RWPE2 (cell line): Measurements from ENCODE around the gene CFAP100.

Experiments
- ATAC-seq: fragments of 200-7000 bp; cut with Tn5 transposase; 3 replicates; pipeline ENCODE4 v1.9.1; 2021; ENCODE audit warnings: low read depth
- DNase-seq: peaks from one replicate; pipeline ENCODE4 v3.0.0-alpha.2; 2020; ENCODE audit warnings: low spot score
- H3K27ac ChIP-seq: fragments of 450-650 bp; 2 replicates; pipeline ENCODE4 v1.5.1; 2017; ENCODE audit warnings: mild to moderate bottlenecking; ENCODE audit not compliant: poor library complexity, severe bottlenecking
- H3K27me3 ChIP-seq: fragments of 250-450 bp; sonication (Bioruptor Pico); 2 replicates; pipeline ENCODE4 v1.5.1; 2021; ENCODE audit warnings: mild to moderate bottlenecking, moderate library complexity; ENCODE audit not compliant: insufficient read depth, poor library complexity, severe bottlenecking
- H3K36me3 ChIP-seq: fragments of 250-450 bp; sonication (Bioruptor Pico); 2 replicates; pipeline ENCODE4 v1.5.1; 2020; ENCODE audit warnings: low read depth, mild to moderate bottlenecking, moderate library complexity
- H3K4me1 ChIP-seq: fragments of 250-450 bp; sonication (Bioruptor Pico); 2 replicates; pipeline ENCODE4 v1.5.1; 2021; ENCODE audit warnings: mild to moderate bottlenecking, moderate library complexity; ENCODE audit not compliant: insufficient read depth, poor library complexity, severe bottlenecking
- H3K4me3 ChIP-seq: fragments of 250-450 bp; sonication (Bioruptor Pico); 2 replicates; pipeline ENCODE4 v1.5.1; 2021; ENCODE audit warnings: mild to moderate bottlenecking, moderate library complexity; ENCODE audit not compliant: severe bottlenecking
- H3K9me3 ChIP-seq: fragments of 250-450 bp; sonication (Bioruptor Pico); 2 replicates; pipeline ENCODE4 v1.5.1; 2021; ENCODE audit warnings: mild to moderate bottlenecking, moderate library complexity; ENCODE audit not compliant: severe bottlenecking
- TF ChIP-seq, protein P1 (sequence below): fragments of 450-650 bp; IDR thresholded peaks from one replicate; pipeline ENCODE4 v1.5.1; 2017; ENCODE audit warnings: mild to moderate bottlenecking, moderate library complexity; ENCODE audit not compliant: poor library complexity, severe bottlenecking

The CFAP100 gene

GRCh38 chr3:126381966-126382365 lies 12.7 kb upstream of the CFAP100 start:
- ATAC-seq: no peak

GRCh38 chr3:126389112-126389793 lies 5.5 kb upstream of the CFAP100 start:
- Histone ChIP-seq H3K9me3 (no peaks in the 10 kb centered on the region), H3K27ac (no peak overlapping the region), H3K27me3 (no peaks in the 10 kb centered on the region), H3K36me3 (no peaks in the 10 kb centered on the region), H3K4me1 (no peaks in the 10 kb centered on the region), H3K4me3 (peak overlapping the region; percentile 15)
- DNase-seq (no peak), ATAC-seq (peak; percentile 91)
- TF ChIP-seq, protein P1, sequence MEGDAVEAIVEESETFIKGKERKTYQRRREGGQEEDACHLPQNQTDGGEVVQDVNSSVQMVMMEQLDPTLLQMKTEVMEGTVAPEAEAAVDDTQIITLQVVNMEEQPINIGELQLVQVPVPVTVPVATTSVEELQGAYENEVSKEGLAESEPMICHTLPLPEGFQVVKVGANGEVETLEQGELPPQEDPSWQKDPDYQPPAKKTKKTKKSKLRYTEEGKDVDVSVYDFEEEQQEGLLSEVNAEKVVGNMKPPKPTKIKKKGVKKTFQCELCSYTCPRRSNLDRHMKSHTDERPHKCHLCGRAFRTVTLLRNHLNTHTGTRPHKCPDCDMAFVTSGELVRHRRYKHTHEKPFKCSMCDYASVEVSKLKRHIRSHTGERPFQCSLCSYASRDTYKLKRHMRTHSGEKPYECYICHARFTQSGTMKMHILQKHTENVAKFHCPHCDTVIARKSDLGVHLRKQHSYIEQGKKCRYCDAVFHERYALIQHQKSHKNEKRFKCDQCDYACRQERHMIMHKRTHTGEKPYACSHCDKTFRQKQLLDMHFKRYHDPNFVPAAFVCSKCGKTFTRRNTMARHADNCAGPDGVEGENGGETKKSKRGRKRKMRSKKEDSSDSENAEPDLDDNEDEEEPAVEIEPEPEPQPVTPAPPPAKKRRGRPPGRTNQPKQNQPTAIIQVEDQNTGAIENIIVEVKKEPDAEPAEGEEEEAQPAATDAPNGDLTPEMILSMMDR: peak; percentile 98

More at GRCh38 chr3:126381966-126382365, 12.7 kb upstream of the CFAP100 start:
- TF ChIP-seq, protein P1: no peak
- Histone ChIP-seq H3K4me1 (no peaks in the 10 kb centered on the region), H3K9me3 (no peaks in the 10 kb centered on the region), H3K4me3 (no peak overlapping the region), H3K27me3 (no peaks in the 10 kb centered on the region), H3K36me3 (no peaks in the 10 kb centered on the region), H3K27ac (no peak overlapping the region)
- DNase-seq: no peak

DNA sequence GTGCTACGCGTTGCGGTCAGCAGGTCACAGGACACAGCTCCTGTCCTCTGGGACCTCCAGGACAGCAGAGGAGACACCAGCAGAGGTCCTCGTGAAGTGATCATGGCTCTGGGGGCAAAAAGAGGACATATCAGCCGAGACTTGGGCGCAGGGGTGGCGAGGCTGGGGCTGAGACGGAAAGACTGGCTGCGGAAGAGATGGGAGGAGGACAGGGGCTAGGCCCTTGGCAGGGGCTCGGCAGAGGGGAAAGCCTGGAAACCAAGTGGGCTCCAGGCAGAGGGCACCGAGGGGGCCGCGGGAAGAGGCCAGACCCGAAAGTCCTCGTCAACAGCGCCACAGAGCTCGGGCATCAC lies 4.9 kb upstream of the CFAP100 start:
- Histone ChIP-seq H3K4me1 (no peaks in the 10 kb centered on the region), H3K27ac (no peak overlapping the region), H3K27me3 (no peaks in the 10 kb centered on the region), H3K4me3 (no peak overlapping the region), H3K36me3 (no peaks in the 10 kb centered on the region), H3K9me3 (no peaks in the 10 kb centered on the region)
- ATAC-seq (no peak), DNase-seq (no peak)
- TF ChIP-seq, protein P1: peak; percentile 4

- H3K36me3 ChIP-seq: no peaks in the 10 kb centered on the region
- H3K27me3 ChIP-seq: no peaks in the 10 kb centered on the region
- no peak for ATAC-seq
- H3K4me1 ChIP-seq: no peaks in the 10 kb centered on the region
- DNase-seq: no peak
- H3K4me3 ChIP-seq: no peak overlapping the region
- TF ChIP-seq, protein P1: no peak
- no peak overlapping the region for H3K27ac ChIP-seq
- no peaks in the 10 kb centered on the region for H3K9me3 ChIP-seq
These were observed 4.5 kb upstream of the CFAP100 start for GRCh38 chr3:126390201-126390600.

GRCh38 chr3:126390751-126391150 lies 4.0 kb upstream of the CFAP100 start:
- DNase-seq (no peak), ATAC-seq (no peak)
- H3K27ac ChIP-seq: no peak overlapping the region
- no peak overlapping the region for H3K4me3 ChIP-seq
- no peaks in the 10 kb centered on the region for H3K36me3 ChIP-seq
- no peaks in the 10 kb centered on the region for H3K9me3 ChIP-seq
- no peaks in the 10 kb centered on the region for H3K27me3 ChIP-seq
- TF ChIP-seq, protein P1: no peak
- no peaks in the 10 kb centered on the region for H3K4me1 ChIP-seq
